ENCODE measurements around the gene ARHGEF19.
A peak's percentile ranks its signal among the peaks of the same experiment; 100 is the strongest.

Gene ARHGEF19

GRCh38 chr1:16249596-16250241, 37.3 kb upstream of the ARHGEF19 start (continued):
- TF ChIP-seq ZSCAN18 (tag by site-specific recombination; IDR thresholded peaks at IDR 0.05) (no peak), KLF10 (tag by site-specific recombination; IDR thresholded peaks at IDR 0.05) (peak; percentile 49; the same call in 1 of the 2 replicates), ZNF404 (tag by site-specific recombination; IDR thresholded peaks at IDR 0.05) (no peak), ZNF324 (tag by site-specific recombination; IDR thresholded peaks at IDR 0.05) (peak; percentile 59; the same call in 1 of the 2 replicates), ZNF791 (tag by site-specific recombination; IDR thresholded peaks at IDR 0.05) (no peak)

GRCh38 chr1:16248603-16249516, 36.4 kb upstream of the ARHGEF19 start:
- H3K9me3 ChIP-seq (ENCODE audit: control insufficient read depth, insufficient read depth, low read depth, low read length), result no peaks in the 10 kb centered on the region
- H3K4me3 ChIP-seq (ENCODE audit: low read depth, low read length), result no peak overlapping the region
- H3K36me3 ChIP-seq (ENCODE audit: control insufficient read depth in 2 of 2, insufficient read depth in 1 of 2, low read length in 2 of 2), result peaks cover 0 to 46% of the 10 kb centered on the region in 2 experiments; a peak in 1 of 3 replicates
- peak overlapping the region; percentile 55 for H3K27ac ChIP-seq (ENCODE audit: extremely low read depth, low read depth, low read length)
- POLR2A ChIA-PET, result interaction anchor here (1.5 to 1.7 kb wide), 2 partner anchors 12 to 104 kb away, joined by 6 to 9 read pairs; partner anchors contain the start of genes CPLANE2 and FBXO42
- H3K4me1 ChIP-seq (ENCODE audit: control insufficient read depth, insufficient read depth, low read length), result peaks cover 17% of the 10 kb centered on the region
- CTCF ChIA-PET, result interaction anchor here (0.6 to 3.0 kb wide), 11 partner anchors 11 to 434 kb away, joined by 3 to 14 read pairs (median 4); partner anchors contain the start of genes FAM131C and FBXO42
- TF ChIP-seq ZNF133 (tag by site-specific recombination; IDR thresholded peaks at IDR 0.05) (no peak), GLI4 (tag by site-specific recombination; IDR thresholded peaks at IDR 0.05) (no peak), ZFP41 (tag by site-specific recombination; IDR thresholded peaks at IDR 0.05; ENCODE audit: borderline replicate concordance) (no peak), ZNF18 (tag by site-specific recombination; IDR thresholded peaks at IDR 0.05) (no peak), ZNF555 (tag by site-specific recombination; conservative IDR thresholded peaks at IDR 0.05) (no peak), ZBTB20 (tag by site-specific recombination; IDR thresholded peaks at IDR 0.05) (no peak; the same call in 1 of the 2 replicates), ZBTB7A (tag by site-specific recombination; IDR thresholded peaks at IDR 0.05; ENCODE audit: low read depth) (no peak), ZNF530 (tag by site-specific recombination; IDR thresholded peaks at IDR 0.05; ENCODE audit: low read depth) (no peak), ZNF10 (tag by site-specific recombination; IDR thresholded peaks at IDR 0.05) (peak; percentile 73), ZSCAN18 (tag by site-specific recombination; IDR thresholded peaks at IDR 0.05) (no peak), ZNF37A (tag by site-specific recombination; IDR thresholded peaks at IDR 0.05) (no peak), SCRT1 (tag by site-specific recombination; IDR thresholded peaks at IDR 0.05; ENCODE audit: borderline replicate concordance) (peak; percentile 66; the same call in 1 of the 2 replicates), ZNF324 (tag by site-specific recombination; IDR thresholded peaks at IDR 0.05) (peak; percentile 21; the same call in 1 of the 2 replicates), FEZF1 (tag by site-specific recombination; IDR thresholded peaks at IDR 0.05) (peak; percentile 64; the same call in 1 of the 2 replicates), PBX3 (CRISPR knock-in tag; IDR thresholded peaks at IDR 0.05) (no peak), ZNF394 (tag by site-specific recombination; IDR thresholded peaks at IDR 0.05; ENCODE audit: borderline replicate concordance) (no peak), ZNF174 (tag by site-specific recombination; IDR thresholded peaks at IDR 0.05) (no peak), TRIM28 (IDR thresholded peaks at IDR 0.05; ENCODE audit: borderline replicate concordance, low read length) (peak; percentile 88; the same call in 1 of the 2 replicates), ZNF223 (tag by site-specific recombination; IDR thresholded peaks at IDR 0.05) (no peak), ZNF514 (tag by site-specific recombination; IDR thresholded peaks at IDR 0.05) (no peak), ZNF548 (tag by site-specific recombination; IDR thresholded peaks at IDR 0.05) (no peak), ZNF654 (tag by site-specific recombination; IDR thresholded peaks at IDR 0.05; ENCODE audit: low read depth) (no peak)
- TF ChIP-seq, protein P1, sequence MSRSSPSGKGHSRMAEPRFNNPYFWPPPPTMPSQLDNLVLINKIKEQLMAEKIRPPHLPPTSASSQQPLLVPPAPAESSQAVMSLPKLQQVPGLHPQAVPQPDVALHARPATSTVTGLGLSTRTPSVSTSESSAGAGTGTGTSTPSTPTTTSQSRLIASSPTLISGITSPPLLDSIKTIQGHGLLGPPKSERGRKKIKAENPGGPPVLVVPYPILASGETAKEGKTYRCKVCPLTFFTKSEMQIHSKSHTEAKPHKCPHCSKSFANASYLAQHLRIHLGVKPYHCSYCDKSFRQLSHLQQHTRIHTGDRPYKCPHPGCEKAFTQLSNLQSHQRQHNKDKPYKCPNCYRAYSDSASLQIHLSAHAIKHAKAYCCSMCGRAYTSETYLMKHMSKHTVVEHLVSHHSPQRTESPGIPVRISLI (tag by site-specific recombination; IDR thresholded peaks at IDR 0.05), result no peak

Measured in HEK293 (cell line).